COLO668 (cell line): ENCODE data around the gene CCDC15.
A peak's percentile ranks its signal among the peaks of the same experiment; 100 is the strongest.
"Not testable (repeated sequence)": the region's sequence is repeated elsewhere in the genome, so short reads cannot be mapped to it uniquely, and the experiment has no call there.

Experiments used
- DNase-seq: peaks from one replicate; lab custom pipeline; 2025; ENCODE audit not compliant: unreplicated experiment; lab: John Stamatoyannopoulos, UW

Gene CCDC15

DNA sequence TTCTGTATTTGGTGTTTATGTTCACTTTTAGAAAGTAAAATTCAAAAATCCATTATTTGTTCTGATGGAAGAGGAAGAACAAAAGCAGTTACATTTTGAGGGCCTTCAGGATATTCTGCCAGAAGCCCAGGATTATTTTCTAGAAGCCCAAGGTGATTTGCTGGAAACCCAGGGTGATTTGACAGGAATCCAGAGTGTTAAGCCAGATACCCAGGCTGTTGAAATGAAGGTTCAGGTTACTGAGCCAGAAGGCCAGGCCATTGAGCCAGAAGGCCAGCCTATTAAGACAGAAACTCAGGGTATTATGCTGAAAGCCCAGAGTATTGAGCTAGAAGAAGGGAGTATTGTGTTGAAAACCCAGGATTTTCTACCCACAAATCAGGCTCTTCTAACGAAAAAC lies 33.1 kb downstream of the CCDC15 start:
- no peak for DNase-seq

DNA sequence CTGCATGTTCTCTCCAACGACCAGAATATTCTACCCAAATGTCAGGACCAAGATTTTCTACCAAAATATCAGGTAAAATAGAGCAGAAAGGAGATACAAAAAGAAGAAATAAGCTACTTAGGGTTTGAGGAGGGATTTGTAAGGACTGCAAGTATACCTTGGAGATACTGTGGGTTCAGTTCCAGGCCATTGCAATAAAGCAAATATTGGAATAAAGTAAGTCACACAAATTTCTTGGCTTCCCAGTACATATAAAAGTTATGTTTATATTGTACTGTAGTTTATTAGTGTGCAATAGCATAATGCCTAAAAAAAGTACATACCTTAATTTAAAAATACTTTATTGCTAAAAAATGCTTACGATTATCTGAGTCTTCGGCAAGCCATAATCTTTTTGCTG lies 34.1 kb downstream of the CCDC15 start:
- DNase-seq, result no peak

DNA sequence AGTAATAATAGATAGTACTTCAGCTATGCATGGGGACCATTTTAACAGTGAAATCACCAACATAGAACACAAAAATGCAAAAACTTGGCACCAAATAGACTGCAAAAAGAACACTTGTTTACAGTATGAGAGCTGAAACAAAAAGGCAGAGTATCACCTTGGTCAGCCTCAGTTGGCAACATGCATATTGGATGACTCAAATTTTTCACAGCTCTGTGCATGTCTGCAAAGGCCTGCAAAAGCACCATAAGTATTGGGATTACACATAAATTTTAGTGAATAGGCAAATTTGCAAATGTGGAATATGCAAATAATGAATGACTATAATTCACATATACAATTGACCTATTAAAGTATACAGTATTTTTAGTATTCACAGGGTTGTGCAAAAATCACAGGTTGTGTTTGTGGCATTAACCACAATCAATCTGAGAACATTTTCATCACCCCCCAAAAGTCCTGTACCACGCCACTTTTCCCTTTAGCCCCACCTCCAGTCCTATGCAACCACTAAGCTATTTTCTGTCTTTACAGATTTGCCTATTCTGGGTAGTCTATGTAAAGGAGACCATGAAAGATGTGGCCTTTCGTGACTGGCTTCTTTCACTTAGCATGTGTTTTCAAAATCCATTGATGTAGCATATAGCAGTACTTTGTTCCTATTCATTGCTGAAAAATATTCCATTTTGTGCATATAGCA lies 47.2 kb downstream of the CCDC15 start:
- DNase-seq, result no peak

DNA sequence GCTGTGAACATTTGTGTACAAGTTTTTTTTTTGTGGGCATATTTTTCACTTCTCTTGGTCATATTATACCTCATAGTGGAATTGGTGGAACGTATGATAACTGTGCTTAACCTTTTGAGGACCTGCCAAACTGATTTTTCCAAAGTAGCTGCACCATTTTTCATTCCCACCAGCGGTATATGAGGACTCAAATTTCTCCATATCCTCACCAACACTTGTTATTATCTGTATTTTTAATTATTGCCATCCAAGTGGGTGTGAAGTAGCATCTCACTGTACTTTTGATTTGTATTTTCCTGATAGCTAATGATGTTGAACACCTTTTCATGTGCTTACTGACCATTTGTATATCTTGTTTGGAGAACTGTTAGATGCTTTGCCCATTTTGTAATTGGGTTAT lies 47.8 kb downstream of the CCDC15 start:
- no peak for DNase-seq

DNA sequence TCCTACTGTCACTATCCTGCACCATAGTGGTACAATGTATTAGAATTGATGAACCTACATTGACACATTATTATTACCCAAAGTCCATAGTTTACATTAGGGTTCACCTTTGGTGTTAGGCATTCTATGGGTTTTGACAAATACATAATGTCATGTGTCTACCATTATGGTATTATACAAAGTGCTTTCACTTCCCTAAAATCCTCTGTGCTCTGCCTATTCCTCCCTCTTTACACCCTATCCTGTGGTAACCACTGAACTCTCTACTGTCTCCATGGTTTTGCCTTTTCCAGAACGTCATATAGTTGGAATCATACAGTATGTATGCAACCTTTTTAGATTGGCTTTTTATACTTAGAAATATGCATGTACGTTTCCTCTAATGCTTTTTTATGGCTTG lies 51.5 kb downstream of the CCDC15 start:
- DNase-seq, result no peak

DNA sequence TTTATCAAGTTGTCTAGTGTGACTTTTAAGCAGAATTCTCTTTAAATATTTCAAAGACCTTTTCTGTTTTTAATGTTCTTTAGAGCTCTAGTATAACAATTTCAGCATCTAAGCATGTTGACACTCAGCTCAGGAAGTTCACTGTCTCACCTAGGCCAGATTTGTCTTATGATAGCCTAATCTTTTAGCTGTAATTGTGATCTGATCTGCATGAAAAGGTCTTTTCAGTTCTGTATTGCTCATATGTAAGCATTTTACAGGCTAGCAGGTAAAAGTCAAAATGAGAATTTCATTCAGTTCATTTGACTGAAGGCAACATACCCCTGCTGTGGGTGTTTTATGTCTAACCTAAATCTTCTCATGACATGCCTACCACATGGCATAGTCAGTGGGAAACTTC lies 62.4 kb downstream of the CCDC15 start:
- no peak for DNase-seq

DNA sequence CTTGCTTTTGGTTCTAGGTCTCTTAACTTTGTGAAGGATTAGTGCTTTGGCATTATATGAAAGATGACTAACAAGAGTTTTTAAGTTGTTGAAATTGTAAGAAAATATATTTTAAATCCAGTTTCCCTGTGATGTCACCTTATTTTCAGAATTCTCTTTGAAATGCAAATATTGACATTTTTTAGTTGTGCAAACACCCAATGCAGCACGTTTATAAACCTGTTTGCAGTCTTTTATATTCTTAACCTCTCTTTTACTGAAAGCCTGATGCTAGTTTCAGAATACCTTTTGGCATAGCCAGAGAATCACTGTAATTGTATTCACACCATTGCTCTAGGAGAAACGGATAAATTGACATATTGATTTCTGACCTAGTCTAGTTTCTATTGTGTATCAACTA lies 66.3 kb downstream of the CCDC15 start:
- DNase-seq, result no peak

DNA sequence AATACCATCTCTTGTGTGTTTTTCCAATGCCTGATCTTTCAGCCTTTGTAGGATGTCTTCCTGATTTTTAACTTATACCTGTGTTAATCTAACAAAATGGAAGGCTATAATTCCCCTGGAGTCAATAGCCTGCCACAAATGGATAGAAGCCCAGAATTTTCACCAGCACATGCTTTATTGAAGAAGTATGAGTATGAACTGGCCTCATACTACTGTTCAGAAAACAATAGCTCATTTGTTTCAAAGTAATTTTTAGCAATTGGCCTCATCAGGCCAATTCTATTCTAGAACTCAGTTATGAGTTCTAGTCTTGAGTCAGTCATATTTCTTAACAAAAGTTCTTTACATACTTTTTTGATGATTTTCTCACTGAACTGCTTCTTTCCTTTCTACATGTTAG lies 68.5 kb downstream of the CCDC15 start:
- no peak for DNase-seq

DNA sequence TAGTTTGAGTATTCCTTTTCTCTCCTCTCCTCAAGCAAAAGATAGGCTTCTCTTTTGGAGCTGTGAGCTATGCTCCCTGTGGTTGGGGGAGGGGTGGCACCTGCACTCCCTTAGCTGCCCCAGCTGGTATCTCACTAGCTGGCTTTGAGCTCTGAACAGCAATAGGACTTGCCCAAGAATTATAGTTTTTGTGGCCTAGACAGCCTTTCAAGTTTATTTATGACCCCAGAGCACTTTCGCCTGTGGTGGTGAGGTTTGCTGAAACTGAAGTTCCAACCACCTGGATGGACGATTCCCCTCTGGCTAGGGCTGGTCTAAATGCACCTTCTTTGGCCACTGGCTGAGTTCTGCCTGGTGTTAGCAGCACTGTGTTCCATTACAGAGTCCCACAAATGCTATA lies 72.0 kb downstream of the CCDC15 start:
- no peak for DNase-seq

DNA sequence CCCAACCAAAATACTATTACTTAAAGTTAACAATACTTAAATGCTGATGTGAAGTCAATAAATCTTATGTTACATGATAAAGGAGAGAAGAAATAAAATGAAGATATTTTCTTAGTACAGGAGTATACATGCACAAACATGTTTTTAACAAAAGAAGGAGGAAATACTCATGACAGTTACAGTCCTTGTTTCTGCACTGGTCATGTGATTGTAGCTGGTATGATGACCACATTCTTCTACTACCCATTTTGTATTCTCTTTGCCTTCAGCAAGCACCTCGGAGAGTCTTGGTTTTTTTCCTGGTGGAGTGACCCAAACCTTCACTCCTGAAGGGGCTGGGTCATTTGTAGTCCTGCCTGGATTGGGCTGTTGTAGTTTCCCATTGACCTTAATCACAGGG lies 75.4 kb downstream of the CCDC15 start:
- not testable (repeated sequence) for DNase-seq

DNA sequence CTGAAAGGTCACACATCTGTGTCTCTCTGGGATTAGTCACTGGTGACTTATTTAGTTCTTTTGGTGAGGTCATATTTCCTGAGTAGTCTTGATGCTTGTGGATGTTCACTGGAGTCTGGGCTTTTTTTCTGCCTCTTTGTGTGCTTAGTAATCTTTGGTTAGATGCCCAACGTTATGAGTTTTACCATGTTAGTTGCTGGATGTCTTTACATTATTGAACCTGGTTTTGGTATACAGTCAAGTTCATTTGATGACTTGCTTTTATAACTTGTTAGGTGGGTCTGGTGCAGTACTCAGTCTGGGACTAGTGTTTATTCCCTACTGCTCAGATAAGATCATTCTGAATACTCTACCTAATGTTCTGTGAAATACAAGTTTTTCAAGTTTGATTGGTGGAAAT lies 82.9 kb downstream of the CCDC15 start:
- DNase-seq, result no peak

DNA sequence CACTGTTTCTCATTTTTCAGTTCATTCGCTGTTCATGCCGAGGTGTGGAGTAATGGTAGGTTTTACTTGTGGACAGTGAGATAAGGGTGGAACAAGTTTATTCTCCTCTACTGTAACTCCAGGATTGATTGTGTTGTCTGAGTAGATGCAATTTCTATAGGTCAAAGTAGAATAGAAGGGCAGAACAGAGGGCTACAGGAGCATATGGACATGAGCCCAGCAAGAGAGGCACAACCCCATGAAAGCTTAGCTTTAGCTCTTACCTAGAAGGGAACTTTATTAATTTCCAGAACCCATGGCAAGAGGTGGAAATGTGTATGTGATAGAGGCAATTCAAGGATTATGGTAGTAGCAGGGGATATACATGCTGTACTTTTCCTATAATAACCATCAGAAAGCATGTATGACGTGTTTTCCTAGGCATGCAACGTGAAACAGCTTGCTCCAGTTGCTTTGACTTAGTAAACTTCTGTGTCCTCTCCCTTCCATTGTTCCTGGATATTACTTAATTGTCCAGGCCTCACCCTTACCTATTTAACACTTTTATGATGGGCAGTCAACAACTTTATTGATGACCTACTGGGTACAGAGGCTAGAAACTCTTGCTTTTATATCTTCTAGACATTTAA lies 95.3 kb downstream of the CCDC15 start:
- no peak for DNase-seq

DNA sequence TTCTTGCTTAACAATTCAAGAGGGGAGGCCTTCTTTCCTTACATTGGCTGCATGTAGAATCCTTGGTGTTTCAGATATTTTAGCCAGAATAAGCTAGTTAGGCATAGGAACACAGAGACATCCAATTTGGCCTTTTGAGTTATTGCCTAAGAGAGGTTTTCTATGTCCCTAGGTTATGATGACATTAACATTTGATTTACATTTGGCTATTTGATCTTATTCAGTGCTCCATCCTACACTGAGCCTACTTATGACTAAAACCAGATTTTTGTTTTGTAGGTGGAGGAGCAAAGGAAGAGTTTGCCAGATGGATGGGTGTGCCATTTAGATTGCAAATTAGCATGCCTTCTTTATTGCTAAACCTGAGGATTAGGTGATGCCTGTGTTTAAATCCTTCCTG lies 98.0 kb downstream of the CCDC15 start:
- no peak for DNase-seq

DNA sequence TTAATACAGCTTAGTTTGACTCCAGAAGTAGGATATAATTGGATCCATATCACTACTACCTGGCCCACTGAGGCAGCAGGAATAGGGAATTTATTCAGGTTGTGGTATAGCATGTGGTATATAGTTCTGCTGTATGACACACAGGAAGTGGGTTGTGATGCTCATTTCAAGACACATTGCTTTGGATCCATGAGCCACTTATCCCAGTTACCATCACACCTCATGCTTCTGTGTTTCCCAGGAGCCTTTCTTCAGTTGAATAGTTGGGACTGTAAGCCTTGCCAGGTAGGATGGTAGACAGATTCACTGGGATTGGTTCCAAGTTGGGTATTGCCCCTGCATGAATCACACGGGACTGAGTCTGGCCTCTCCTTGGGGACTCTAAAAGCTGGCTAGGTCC lies 99.2 kb downstream of the CCDC15 start:
- DNase-seq, result no peak

DNA sequence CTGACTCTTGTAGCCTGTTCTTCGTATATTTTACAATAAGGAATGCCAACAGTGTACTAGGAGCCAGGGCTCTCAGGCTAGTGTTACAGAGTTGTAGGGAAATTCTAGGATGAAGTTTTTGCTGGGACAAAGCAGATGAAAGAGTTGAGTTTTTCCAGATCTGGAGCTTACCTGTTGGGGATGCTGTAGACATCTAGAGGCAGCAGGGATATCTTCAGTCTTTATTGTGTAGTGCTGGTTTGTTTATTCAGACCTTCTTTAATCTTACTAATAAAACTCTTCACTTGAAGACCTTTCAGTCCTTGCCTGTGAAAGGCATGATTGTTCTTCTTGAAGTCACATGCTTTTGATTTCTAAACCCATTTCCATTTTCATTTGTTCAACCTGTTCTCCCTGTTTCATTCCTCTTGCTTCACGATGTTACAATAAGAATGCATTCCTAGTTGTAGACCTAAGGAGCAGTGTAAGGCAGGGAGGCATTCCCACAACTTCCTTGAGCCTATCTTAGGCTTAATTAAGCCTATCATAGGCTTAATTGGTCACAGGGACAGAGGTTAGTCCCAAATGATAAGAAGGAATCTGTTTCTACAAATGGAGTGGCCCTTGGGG lies 101.2 kb downstream of the CCDC15 start:
- DNase-seq, result no peak

DNA sequence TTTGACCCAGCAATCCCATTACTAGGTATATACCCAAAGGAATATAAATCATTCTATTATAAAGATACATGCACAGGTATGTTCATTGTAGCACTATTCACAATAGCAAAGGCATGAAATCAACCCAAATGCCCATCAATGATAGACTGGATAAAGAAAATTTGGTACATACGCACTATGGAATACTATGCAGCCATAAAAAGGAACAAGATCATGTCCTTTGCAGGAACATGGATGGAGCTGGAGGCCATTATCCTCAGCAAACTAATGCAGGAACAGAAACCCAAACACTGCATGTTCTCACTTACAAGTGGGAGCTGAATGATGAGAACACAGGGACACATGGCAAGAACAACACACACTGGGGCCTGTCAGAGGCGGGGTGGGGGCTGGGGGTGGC lies 102.1 kb downstream of the CCDC15 start:
- not testable (repeated sequence) for DNase-seq

DNA sequence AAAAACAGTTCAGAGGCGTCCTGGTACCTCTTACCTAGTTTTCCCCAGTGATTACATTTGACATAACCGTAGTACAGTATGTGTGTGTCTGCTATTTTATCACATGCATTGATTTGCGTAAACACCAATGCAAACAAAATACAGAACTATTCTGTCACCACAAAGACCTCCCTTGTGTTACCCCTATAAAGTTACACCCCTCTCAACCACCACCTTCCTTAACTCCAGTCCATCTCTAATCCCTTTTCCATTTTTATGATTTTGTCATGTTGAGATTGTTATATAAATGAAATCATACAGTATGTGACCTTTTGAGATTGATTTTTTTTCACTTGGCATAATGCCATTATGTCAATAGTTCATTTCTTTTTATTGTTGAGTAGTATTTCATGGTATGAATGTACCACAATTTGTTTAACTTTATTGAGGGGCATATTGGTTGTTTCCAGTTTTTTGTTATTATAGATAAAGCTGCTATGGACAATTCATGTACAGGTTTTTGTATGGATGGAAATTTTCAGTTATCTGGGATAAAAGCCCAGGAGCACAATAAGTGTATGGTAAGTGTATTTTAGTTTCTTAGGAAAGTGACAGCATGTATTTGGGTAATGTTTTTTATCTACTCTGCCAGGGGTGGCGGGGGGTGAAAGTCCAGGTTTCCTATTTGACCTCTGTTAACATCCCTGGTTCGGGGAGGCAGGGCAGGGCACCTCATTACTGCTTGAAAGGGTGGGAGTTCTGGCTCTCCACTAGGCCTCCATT lies 103.1 kb downstream of the CCDC15 start:
- no peak for DNase-seq

DNA sequence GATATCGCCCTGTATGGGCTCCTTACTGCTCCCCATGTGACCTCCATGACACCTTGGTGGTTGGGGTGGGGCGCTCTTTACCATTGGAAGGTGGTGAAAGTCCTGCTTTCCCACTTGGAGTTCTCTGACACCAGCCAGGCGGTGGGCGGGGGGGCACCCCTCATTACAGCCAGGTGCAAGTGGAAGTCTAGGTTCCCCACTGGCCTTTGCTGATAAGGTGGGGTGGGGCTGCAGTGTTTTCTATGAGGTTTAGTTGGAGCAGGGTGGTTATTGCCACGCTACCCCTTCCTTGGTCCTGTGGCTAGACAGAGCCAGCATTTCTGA lies 103.7 kb downstream of the CCDC15 start:
- DNase-seq, result no peak

DNA sequence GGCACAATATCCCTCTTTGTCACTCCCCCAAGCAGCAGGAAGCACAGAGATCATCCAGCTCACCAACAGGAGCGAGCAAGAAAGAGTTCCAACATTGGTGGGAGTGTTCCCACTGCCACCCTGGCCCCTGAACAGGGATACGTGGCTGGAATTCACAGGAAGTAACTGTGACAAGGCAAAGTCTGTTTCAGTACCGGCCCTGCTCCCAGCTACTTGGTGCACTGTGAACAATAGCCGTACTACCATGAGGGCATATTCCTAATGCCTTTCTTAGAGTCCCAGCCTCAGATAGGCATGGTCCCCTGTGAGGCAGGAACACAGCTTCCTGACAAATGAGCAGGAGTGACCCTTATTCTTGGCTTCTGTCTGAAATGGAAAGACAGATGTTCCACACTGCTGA lies 107.3 kb downstream of the CCDC15 start:
- DNase-seq, result no peak

DNA sequence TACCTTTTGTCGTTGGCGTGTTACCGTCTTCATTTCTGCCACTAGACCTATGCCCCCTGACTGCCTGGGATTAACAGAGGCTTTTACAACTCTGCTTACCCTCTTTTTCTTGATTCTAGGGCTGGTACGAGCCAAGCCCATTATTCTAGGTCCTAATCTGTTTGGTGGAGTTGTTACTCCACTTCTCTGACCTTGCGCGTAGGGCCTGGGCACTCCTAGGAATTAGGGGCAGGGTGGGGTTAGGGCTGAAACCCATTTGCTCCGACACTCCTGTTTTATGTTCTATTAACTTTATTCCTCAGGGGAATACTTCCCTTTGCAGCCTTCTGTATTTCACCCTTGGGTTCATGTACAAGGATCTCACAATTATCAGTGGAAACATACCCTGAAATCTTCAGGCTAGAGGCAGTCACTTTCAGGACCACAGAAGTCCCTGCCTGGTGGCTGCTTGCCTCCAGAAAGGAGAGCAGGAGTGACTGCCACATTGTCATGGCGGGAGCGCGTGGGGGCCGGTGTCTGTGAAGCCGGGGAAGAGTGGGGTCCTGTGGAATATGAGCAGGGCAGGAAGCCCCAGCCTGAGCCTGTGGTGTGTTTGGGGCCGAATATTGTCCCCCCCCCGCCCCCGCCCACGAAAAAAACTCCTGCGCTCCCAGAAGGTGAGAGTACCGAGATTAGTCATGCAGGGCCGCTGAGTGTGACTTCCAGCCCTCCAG lies 108.4 kb downstream of the CCDC15 start:
- DNase-seq, result no peak

DNA sequence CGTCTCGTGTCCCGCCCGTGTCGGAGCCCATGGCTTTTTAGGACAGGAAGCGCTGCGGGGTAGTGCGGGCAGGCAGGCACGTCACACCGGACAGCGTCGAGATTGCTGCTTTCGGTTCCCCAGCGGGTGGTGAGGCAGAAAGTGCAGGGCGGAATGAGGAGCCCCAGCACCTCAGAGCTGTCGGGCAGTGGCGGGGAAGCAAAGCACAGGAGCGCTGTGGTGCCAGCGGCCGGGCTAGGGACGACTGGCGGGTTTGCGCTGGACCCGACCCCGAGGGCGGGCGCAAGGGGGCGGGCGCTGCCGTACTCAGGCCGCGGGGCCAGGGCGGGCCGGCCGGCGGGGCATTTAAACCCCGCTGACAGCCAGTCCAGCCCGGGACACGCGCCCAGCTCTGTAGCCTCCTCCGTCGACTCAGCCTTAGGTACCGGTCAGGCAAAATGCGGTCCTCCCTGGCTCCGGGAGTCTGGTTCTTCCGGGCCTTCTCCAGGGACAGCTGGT lies 109.0 kb downstream of the CCDC15 start, which contains the start of gene SLC37A2:
Gene SLC37A2, plus strand, starts transcription at position 375 of the 498 bp plus-strand sequence. Its CDS starts 63 bp downstream, at position 438.
- DNase-seq, result peak; percentile 38
